Osteocyte (in vitro differentiated cells): ENCODE measurements around the gene FBXL14. TPM values are rescaled to one million over a fixed set of nuclear protein-coding genes. Genes with fewer than 3 reads are reported as not detected.

Experiments
- total RNA-seq: library from RNA; stranded (reverse); gene quantifications from 2 replicates; pipeline ENCODE4 v1.2.1, GENCODE V29; 2021

Gene FBXL14
- total RNA-seq, 1 donor from 2014 or later = 9.1 TPM

Other genes with a start within 250 kb of the FBXL14 start
- gene WNT5B, start 34.6 kb upstream of the FBXL14 start, total RNA-seq = 88.7 and 99.5 TPM in 2 replicates
- gene ADIPOR2, start 96.5 kb upstream of the FBXL14 start, total RNA-seq = 40.2 and 43.5 TPM in 2 replicates
- not detected in 2 replicates for gene LRTM2, start 226.0 kb upstream of the FBXL14 start, total RNA-seq